ENCODE results near the gene SLC23A2.
"Not testable (repeated sequence)": the region's sequence is repeated elsewhere in the genome, so short reads cannot be mapped to it uniquely, and the experiment has no call there.

SLC23A2 gene

GRCh38 chr20:4898282-4899244, 102.7 kb downstream of the SLC23A2 start:
- DNase-seq, result no peak

GRCh38 chr20:4897600-4897999, 103.7 kb downstream of the SLC23A2 start:
- no peak for DNase-seq

GRCh38 chr20:4896971-4897497, 104.3 kb downstream of the SLC23A2 start:
- no peak for DNase-seq

- no peak for DNase-seq
These were observed 105.1 kb downstream of the SLC23A2 start for GRCh38 chr20:4896119-4896702.

- DNase-seq, result no peak
These were observed 106.3 kb downstream of the SLC23A2 start for GRCh38 chr20:4894981-4895381.

GRCh38 chr20:4894409-4894808, 106.9 kb downstream of the SLC23A2 start:
- no peak for DNase-seq

GRCh38 chr20:4893709-4894108, 107.6 kb downstream of the SLC23A2 start:
- DNase-seq, result no peak

- no peak for DNase-seq
These were observed 109.3 kb downstream of the SLC23A2 start for GRCh38 chr20:4891997-4892396.

- DNase-seq, result no peak
These were observed 110.0 kb downstream of the SLC23A2 start for GRCh38 chr20:4891190-4891763.

- DNase-seq, result no peak
These were observed 111.9 kb downstream of the SLC23A2 start for GRCh38 chr20:4889446-4889845.

GRCh38 chr20:4887586-4887985, 113.7 kb downstream of the SLC23A2 start:
- DNase-seq, result no peak

- DNase-seq, result no peak
These were observed 114.4 kb downstream of the SLC23A2 start for GRCh38 chr20:4886771-4887527.

GRCh38 chr20:4885877-4886276, 115.4 kb downstream of the SLC23A2 start:
- no peak for DNase-seq

GRCh38 chr20:4883546-4883945, 117.8 kb downstream of the SLC23A2 start:
- DNase-seq, result no peak

GRCh38 chr20:4883051-4883450, 118.3 kb downstream of the SLC23A2 start:
- DNase-seq, result no peak

GRCh38 chr20:4881006-4881730, 120.1 kb downstream of the SLC23A2 start:
- DNase-seq, result no peak

- DNase-seq, result no peak
These were observed 121.3 kb downstream of the SLC23A2 start for GRCh38 chr20:4880051-4880450.

- not testable (repeated sequence) for DNase-seq
These were observed 123.2 kb downstream of the SLC23A2 start for GRCh38 chr20:4878099-4878498.

GRCh38 chr20:4876731-4877130, 124.6 kb downstream of the SLC23A2 start:
- DNase-seq, result no peak

GRCh38 chr20:4876301-4876700, 125.0 kb downstream of the SLC23A2 start:
- DNase-seq, result no peak

- DNase-seq, result no peak
These were observed 125.7 kb downstream of the SLC23A2 start for GRCh38 chr20:4875578-4876067.

GRCh38 chr20:4873396-4873795, 127.9 kb downstream of the SLC23A2 start:
- no peak for DNase-seq
